IgD-negative memory B cell (primary cell): Measurements from ENCODE around the gene ADCY5. TPM values are rescaled to one million over a fixed set of nuclear protein-coding genes. Genes with fewer than 3 reads are reported as not detected.
A peak's percentile ranks its signal among the peaks of the same experiment; 100 is the strongest.

Experiments used
- H3K27ac Mint-ChIP-seq, 3 donors: one replicate each; pipeline ENCODE4 v1.8.0; 2020 to 2022; ENCODE audit warnings: mild to moderate bottlenecking in 3 of 3, mixed read lengths in 3 of 3, moderate library complexity in 1 of 3
- H3K27me3 Mint-ChIP-seq: one replicate; pipeline ENCODE4 v1.8.0; 2021; ENCODE audit warnings: mixed read lengths
- H3K36me3 Mint-ChIP-seq: one replicate; pipeline ENCODE4 v1.8.0; 2020; ENCODE audit warnings: mild to moderate bottlenecking, mixed read lengths
- H3K4me1 Mint-ChIP-seq, 3 donors: one replicate each; pipeline ENCODE4 v1.8.0; 2020 to 2022; ENCODE audit warnings: mixed read lengths in 3 of 3, mild to moderate bottlenecking in 1 of 3
- H3K4me3 Mint-ChIP-seq, 4 donors: one replicate each; pipeline ENCODE4 v1.8.0; 2020 to 2022; ENCODE audit warnings: mild to moderate bottlenecking in 4 of 4, mixed read lengths in 4 of 4, moderate library complexity in 3 of 4
- H3K9me3 Mint-ChIP-seq, 3 donors: one replicate each; pipeline ENCODE4 v1.8.0; 2020 to 2021; ENCODE audit warnings: mixed read lengths in 3 of 3, mild to moderate bottlenecking in 1 of 3
- polyA plus RNA-seq: library from polyadenylated mRNA; unstranded; fragments of 300-500 nt; fragmentation: Illumina TruSeq; gene quantifications from one replicate; pipeline ENCODE4 v1.2.3, GENCODE V29; 2021

ADCY5 gene
- polyA plus RNA-seq, 1 donor from 2014 or later: not detected

DNA sequence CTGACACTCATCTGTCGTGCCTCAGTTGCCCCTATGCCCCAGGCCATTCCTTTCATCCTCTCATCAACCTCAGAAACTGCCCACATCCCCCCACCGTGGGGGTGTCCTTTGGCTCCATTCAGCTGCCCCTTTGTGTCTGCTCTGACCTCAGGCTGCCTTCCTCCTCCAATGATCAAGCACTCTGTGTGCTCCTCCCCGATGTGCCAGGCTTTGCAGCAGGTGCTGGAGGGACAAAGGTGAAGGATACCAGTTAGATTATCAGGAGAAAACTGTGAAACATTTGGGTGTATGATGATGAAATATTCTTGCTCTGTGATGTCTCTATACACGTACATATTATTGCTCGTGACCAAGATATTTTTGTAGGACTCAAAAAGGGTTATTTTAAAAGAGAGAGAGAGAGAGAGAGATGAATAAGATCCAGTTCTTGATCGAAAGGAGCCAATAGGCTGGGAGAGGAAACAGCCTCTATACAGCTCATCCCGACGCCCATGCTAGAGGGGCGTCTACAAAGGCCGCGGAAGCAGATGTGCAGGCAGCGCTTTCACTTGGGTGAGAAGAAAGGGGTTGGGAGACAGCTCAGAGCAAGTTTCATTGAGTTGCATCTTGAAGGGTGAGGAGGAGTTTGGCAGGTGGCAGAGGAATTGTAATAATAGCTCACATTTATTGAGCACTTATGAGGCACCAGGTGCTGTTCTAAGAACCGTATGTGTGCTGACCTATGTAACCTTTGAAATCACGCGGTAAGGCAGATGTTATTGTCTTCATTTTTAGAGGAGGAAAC lies 28.3 kb upstream of the ADCY5 start:
- no peaks in the 10 kb centered on the region for H3K4me1 Mint-ChIP-seq
- H3K4me3 Mint-ChIP-seq: no peak overlapping the region
- H3K36me3 Mint-ChIP-seq: peaks cover 2% of the 10 kb centered on the region
- no peak overlapping the region for H3K27ac Mint-ChIP-seq
- H3K9me3 Mint-ChIP-seq: peaks cover 0 to 2% (median 0%) of the 10 kb centered on the region in 3 donors
- peaks cover 16% of the 10 kb centered on the region for H3K27me3 Mint-ChIP-seq

- no peaks in the 10 kb centered on the region for H3K4me1 Mint-ChIP-seq
- peaks cover 4% of the 10 kb centered on the region for H3K36me3 Mint-ChIP-seq
- no peak overlapping the region for H3K27ac Mint-ChIP-seq
- peaks cover 14% of the 10 kb centered on the region for H3K27me3 Mint-ChIP-seq
- H3K4me3 Mint-ChIP-seq: no peak overlapping the region
- peaks cover 0 to 2% (median 0%) of the 10 kb centered on the region in 3 donors for H3K9me3 Mint-ChIP-seq
Observed at GRCh38 chr3:123475786-123476185, 26.9 kb upstream of the ADCY5 start.

- H3K36me3 Mint-ChIP-seq: peaks cover 4% of the 10 kb centered on the region
- no peak overlapping the region for H3K27ac Mint-ChIP-seq
- H3K4me3 Mint-ChIP-seq: no peak overlapping the region
- no peaks in the 10 kb centered on the region for H3K4me1 Mint-ChIP-seq
- H3K27me3 Mint-ChIP-seq: peaks cover 15% of the 10 kb centered on the region
- no peaks in the 10 kb centered on the region for H3K9me3 Mint-ChIP-seq
Observed at GRCh38 chr3:123471106-123471505, 22.2 kb upstream of the ADCY5 start.

DNA sequence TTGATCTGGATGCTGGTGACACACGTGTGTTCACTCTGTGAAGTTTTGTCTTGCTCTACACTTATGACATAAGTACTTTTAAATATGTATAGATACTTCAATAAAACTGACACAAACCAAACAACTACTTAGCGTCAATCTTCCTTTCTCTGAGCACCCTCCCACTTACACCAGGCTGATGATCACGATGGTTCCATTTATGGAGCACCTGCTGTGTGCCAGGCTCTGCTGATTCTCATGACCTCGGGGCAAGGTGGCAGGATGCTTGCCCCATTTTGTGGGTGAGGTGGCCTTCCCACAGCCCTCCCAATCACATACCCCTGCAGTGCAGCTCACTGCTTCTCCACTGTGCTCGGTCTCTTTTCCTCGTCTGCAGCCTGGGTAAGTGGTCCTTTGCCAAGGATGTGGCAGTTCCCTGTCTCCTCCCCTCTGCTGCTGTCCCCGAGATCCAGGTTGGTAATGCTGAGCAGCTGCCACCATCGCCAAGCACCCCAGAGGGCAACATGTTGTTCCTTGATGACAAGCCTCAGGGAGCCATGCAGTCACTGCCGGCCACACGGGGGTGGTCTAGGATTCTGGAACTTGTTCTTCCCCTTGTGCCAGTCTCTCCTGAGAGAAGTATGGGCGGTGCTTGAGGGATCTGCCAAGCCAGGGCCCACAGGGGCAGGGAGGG lies 20.6 kb upstream of the ADCY5 start:
- Mint-ChIP-seq H3K9me3 (no peaks in the 10 kb centered on the region), H3K4me3 (no peak overlapping the region), H3K27ac (no peak overlapping the region), H3K4me1 (no peaks in the 10 kb centered on the region), H3K27me3 (peaks cover 13% of the 10 kb centered on the region), H3K36me3 (peaks cover 4% of the 10 kb centered on the region)

DNA sequence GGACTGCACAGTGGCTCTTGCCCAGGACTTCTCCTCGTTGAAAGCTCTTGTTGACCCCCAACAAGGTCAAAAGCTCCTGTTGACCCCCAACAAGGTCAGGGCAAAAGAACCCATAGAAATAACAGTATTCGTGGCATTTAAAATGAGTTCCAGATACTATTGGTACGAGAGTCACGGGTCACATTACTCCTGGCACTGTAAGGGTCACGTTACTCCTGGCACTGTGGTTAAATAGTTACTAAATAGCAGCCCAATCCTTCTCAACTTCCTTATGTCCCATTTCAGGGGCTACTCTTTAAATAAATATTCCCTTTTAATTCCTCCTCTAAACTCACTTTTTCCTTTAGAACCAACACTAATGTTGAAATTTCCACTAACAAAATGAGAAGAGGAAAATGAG lies 18.2 kb upstream of the ADCY5 start:
- H3K4me3 Mint-ChIP-seq: no peak overlapping the region
- H3K36me3 Mint-ChIP-seq: peaks cover 3% of the 10 kb centered on the region
- no peaks in the 10 kb centered on the region for H3K4me1 Mint-ChIP-seq
- no peak overlapping the region for H3K27ac Mint-ChIP-seq
- H3K27me3 Mint-ChIP-seq: peaks cover 12% of the 10 kb centered on the region
- H3K9me3 Mint-ChIP-seq: peaks cover 0 to 2% (median 0%) of the 10 kb centered on the region in 3 donors

DNA sequence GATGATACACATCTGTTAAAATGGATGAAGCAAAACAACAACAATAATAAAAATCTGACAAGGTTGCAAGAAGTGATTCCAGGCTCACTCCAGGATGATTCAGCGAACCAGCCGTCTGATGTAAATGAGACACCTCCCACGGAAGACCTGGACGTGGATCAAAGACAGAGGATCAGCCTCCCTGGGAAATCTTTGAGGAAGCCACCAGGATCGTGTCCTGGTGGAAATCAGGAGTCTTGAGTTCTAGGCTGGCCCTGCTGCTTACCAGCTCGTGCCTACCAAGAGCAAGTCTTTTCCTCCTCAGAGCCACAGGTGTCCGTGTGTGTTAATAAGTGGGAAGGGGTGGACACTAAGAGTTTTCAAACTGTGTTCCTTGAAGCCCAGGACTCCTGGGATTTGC lies 15.3 kb upstream of the ADCY5 start:
- Mint-ChIP-seq H3K36me3 (no peaks in the 10 kb centered on the region), H3K4me3 (no peak overlapping the region), H3K4me1 (no peaks in the 10 kb centered on the region), H3K27me3 (peaks cover 13% of the 10 kb centered on the region), H3K27ac (no peak overlapping the region), H3K9me3 (peaks cover 0 to 2% (median 0%) of the 10 kb centered on the region in 3 donors)

DNA sequence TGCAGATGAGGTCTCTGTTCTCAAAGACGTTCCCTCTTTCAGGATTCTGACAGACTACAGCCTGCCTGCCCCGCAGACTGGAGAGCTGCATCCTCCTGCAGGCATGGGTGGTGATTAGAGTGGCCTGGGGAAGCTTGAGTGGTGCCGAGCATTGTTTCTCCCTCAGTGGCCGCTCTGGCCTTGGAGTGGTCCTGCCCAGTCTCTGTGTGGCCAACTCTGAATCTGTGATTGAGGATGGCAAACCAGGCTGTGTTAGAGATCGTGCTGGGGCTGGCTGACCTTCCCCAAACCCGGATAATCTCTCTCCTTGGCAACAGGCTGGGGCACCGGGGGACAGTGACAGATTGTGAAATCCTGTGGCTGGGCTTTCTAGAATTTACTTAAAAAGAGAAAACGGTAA lies 11.0 kb upstream of the ADCY5 start:
- Mint-ChIP-seq H3K4me1 (no peaks in the 10 kb centered on the region), H3K36me3 (no peaks in the 10 kb centered on the region), H3K4me3 (no peak overlapping the region), H3K27ac (no peak overlapping the region), H3K27me3 (peaks cover 6% of the 10 kb centered on the region), H3K9me3 (peaks cover 0 to 4% (median 0%) of the 10 kb centered on the region in 3 donors)

DNA sequence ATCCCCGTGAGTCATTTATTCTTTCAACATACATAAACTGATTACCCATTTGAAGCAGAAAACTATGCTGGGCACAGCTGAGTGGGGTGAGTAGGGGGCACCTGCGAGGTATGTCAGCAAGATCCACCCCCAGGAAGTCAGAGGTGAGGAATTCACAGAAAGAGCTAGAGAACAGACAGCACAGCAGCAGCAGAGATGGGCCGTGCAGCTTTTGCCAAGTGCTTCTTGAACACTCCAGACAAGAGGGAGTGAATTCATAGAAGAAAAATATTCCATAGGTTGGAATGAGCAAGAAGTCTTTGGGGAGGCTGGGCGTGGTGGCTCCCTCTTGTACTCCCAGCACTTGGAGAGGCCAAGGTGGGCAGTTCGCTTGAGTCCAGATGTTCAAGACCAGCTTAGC lies 9.4 kb upstream of the ADCY5 start:
- H3K9me3 Mint-ChIP-seq: peaks cover 0 to 2% (median 0%) of the 10 kb centered on the region in 3 donors
- H3K36me3 Mint-ChIP-seq: no peaks in the 10 kb centered on the region
- peaks cover 14% of the 10 kb centered on the region for H3K27me3 Mint-ChIP-seq
- H3K27ac Mint-ChIP-seq: no peak overlapping the region
- H3K4me1 Mint-ChIP-seq: no peaks in the 10 kb centered on the region
- no peak overlapping the region for H3K4me3 Mint-ChIP-seq

DNA sequence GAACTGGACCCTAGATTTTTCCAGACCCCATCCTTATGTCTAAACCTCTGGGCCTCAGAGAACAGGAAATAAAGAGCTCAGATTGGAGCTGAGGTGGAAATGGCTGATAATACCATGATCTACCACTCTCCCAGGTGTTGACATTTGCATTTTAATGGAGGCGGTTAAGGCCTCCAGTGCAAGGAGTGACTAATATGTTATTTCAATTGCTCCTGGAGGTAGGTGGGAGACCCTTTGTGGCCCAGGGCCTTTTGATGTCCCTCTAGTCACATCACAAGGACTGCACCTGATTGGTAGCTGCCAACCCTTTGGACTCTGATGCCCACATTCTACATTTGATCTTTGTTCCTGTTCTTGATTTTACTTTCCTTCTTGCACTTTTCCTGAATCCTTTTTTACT lies 9.0 kb upstream of the ADCY5 start:
- Mint-ChIP-seq H3K4me1 (no peaks in the 10 kb centered on the region), H3K9me3 (peaks cover 0 to 2% (median 0%) of the 10 kb centered on the region in 3 donors), H3K36me3 (no peaks in the 10 kb centered on the region), H3K27me3 (peaks cover 14% of the 10 kb centered on the region), H3K27ac (no peak overlapping the region), H3K4me3 (no peak overlapping the region)

DNA sequence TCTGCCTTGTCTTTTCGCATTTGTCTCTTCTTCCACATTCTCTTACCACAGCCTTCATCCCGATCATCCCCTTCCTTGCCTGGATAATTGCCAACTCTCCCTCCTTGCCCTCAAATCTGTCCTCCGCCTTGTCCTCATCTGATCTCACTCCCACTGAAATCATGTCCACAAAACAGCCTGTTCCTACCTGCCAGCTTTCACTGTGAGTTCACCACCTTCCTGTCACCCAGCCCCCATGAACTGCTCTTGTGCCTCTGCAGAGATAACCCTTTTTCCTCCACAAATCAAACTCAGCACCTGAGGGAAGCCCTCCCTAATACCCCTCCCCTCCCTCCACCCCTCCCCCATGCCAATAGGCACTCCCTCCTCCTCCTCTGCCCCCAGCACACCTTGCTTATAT lies 4.8 kb upstream of the ADCY5 start:
- Mint-ChIP-seq H3K9me3 (no peaks in the 10 kb centered on the region), H3K4me3 (no peak overlapping the region)

GRCh38 chr3:123451186-123451585 lies 2.3 kb upstream of the ADCY5 start:
- Mint-ChIP-seq H3K4me3 (peak overlapping the region in 3 of 4 donors; percentile 36 to 63 (median 61)), H3K27me3 (peaks cover 28% of the 10 kb centered on the region), H3K27ac (no peak overlapping the region)

More for the DNA sequence above, 4.8 kb upstream of the ADCY5 start:
- Mint-ChIP-seq H3K4me1 (no peaks in the 10 kb centered on the region), H3K36me3 (no peaks in the 10 kb centered on the region), H3K27me3 (peaks cover 20% of the 10 kb centered on the region), H3K27ac (no peak overlapping the region)

GRCh38 chr3:123449997-123450604 lies 1.2 kb upstream of the ADCY5 start:
- no peaks in the 10 kb centered on the region for H3K9me3 Mint-ChIP-seq
- H3K36me3 Mint-ChIP-seq: no peaks in the 10 kb centered on the region
- peaks cover 36% of the 10 kb centered on the region for H3K27me3 Mint-ChIP-seq
- H3K4me3 Mint-ChIP-seq: peak overlapping the region; percentile 28 to 78 (median 54)
- peaks cover 1 to 5% (median 3%) of the 10 kb centered on the region in 3 donors for H3K4me1 Mint-ChIP-seq
- peak overlapping the region in 1 of 3 donors; percentile 54 for H3K27ac Mint-ChIP-seq

More at GRCh38 chr3:123451186-123451585, 2.3 kb upstream of the ADCY5 start:
- H3K36me3 Mint-ChIP-seq: no peaks in the 10 kb centered on the region
- peaks cover 1 to 5% (median 1%) of the 10 kb centered on the region in 3 donors for H3K4me1 Mint-ChIP-seq
- no peaks in the 10 kb centered on the region for H3K9me3 Mint-ChIP-seq

DNA sequence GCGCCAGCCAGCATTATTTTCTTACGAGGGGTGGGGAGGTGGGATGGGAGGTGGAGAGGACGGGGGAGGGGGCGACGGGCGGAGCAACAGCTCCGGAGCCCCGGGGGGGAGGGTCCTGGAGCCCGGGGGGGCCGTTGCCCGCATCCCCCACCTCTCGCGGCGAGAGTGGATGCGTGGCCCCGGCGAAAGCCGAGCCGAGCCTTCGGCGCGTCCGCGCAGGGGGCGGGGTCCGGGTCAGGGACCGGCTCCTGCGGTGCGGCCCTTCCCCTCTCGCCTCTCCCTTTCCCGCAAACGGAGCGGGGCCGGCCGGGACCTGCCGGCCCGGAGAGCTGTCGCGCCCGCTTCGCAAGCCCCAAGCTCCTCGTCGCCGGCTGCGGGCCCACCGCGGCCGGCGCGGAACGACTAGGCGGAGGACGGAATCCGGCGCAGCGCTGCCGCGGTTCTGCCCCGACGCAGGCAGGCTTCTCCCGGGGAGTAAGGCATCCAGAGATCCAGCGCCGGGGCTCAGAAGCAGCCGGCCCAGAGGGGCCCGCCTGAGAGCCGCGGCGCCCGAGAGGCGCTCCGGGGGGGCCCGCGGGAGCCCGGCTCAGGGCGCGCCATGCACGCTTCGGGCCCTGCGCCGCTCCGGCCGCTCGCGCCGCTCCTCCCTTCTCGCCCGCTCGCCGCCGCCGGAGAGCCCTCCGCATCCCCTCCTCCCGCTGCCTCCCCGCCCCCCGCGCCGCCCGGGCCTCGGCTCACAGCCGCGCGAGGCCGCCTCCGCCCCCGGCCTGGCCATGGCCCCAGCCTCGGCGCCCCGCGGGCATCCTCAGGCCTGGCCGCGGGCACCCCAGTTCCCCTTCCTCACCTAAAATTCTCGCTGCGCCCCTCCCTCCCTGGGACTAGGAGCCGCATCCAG lies 459 bp upstream of the ADCY5 start:
- Mint-ChIP-seq H3K9me3 (no peaks in the 10 kb centered on the region), H3K36me3 (no peaks in the 10 kb centered on the region), H3K27ac (no peak overlapping the region), H3K4me3 (peak overlapping the region in 2 of 4 donors; percentile 73 to 78), H3K4me1 (peaks cover 1 to 5% (median 3%) of the 10 kb centered on the region in 3 donors), H3K27me3 (peaks cover 33% of the 10 kb centered on the region)

DNA sequence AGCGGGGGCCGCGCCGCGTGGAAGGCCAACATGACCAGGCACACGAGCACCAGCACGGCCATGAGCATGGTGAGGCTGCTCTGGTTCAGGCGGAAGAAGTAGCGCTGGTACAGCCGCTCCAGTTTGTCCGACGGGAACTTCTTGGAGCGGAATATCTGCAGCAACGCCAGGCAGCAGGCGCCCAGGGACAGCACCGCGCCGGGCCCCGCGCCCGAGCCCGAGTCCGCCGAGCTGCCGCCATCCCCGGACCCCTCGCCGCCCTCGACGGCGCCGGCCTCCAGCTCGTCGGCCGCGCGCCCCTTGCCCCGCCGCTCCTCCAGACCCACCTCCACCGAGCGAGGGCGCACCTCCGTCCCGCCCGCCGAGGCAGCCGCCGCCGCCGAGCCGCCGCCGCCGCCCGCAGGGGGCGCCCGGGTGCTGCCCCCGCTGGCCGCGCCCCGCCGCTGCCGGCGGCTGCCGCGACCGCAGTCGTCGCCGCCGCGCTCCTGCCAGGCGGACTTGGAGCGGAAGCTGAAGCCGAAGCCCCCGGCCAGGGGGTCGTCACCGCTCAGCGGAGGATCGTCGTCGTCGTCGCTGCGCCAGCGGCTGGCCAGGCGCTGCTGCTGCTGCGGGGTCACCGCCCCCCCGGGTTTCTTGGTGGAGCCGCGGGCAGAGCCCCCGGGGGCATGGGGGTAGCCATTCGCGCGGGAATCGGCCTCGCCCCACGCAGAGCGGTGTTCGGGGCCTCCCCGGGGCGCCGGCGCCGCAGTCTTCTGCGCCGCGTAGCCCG lies 957 bp downstream of the ADCY5 start:
- Mint-ChIP-seq H3K27me3 (peaks cover 39% of the 10 kb centered on the region), H3K36me3 (no peaks in the 10 kb centered on the region), H3K27ac (no peak overlapping the region), H3K9me3 (no peaks in the 10 kb centered on the region), H3K4me3 (peak overlapping the region in 2 of 4 donors; percentile 30 to 52), H3K4me1 (peaks cover 1 to 5% (median 3%) of the 10 kb centered on the region in 3 donors)
